Stimulated activated naive CD8-positive, alpha-beta T cell treated with anti-CD3 and anti-CD28 coated beads, Interleukin-15, Interleukin-2, amounts not matched to agents 100 U/mL and 50 U/mL, for 24 hours (primary cell): ENCODE measurements around the gene SAMD11.
"Not testable (repeated sequence)": the region's sequence is repeated elsewhere in the genome, so short reads cannot be mapped to it uniquely, and the experiment has no call there.

Experiments
- ATAC-seq: fragments of 150-1000 bp; cut with Tn5 transposase; one replicate; pipeline ENCODE4 v1.10.0; 2021
- DNase-seq: peaks from one replicate; pipeline ENCODE4 v3.0.0; 2021

SAMD11 gene

GRCh38 chr1:978069-978834, 54.5 kb downstream of the SAMD11 start:
- ATAC-seq, result no peak

GRCh38 chr1:978835-979743, 55.4 kb downstream of the SAMD11 start:
- ATAC-seq (no peak), DNase-seq (no peak)

More at GRCh38 chr1:978069-978834, 54.5 kb downstream of the SAMD11 start:
- no peak for DNase-seq

- DNase-seq, result no peak
- ATAC-seq, result no peak
Measured at GRCh38 chr1:979744-980072, 56.0 kb downstream of the SAMD11 start.

GRCh38 chr1:980137-980571, 56.4 kb downstream of the SAMD11 start:
- no peak for ATAC-seq
- no peak for DNase-seq

GRCh38 chr1:980602-981395, 57.1 kb downstream of the SAMD11 start:
- ATAC-seq (no peak), DNase-seq (no peak)

- ATAC-seq (no peak), DNase-seq (no peak)
Measured at GRCh38 chr1:981491-981954, 57.8 kb downstream of the SAMD11 start.

GRCh38 chr1:981955-982558, 58.3 kb downstream of the SAMD11 start, which contains the start of gene PERM1:
TSS of gene PERM1 (minus strand) at chr1:982093. CDS start at chr1:981029, 1,064 bp downstream.
- ATAC-seq, result no peak
- DNase-seq, result no peak

GRCh38 chr1:982765-983436, 59.2 kb downstream of the SAMD11 start:
- DNase-seq (no peak), ATAC-seq (no peak)

- DNase-seq, result peak; percentile 76
Measured at GRCh38 chr1:983798-984475, 60.2 kb downstream of the SAMD11 start.

GRCh38 chr1:984476-984814, 60.7 kb downstream of the SAMD11 start:
- ATAC-seq, result no peak
- DNase-seq, result no peak

More at GRCh38 chr1:983798-984475, 60.2 kb downstream of the SAMD11 start:
- peak; percentile 65 for ATAC-seq

GRCh38 chr1:985126-985525, 61.4 kb downstream of the SAMD11 start:
- ATAC-seq, result no peak
- DNase-seq, result no peak

GRCh38 chr1:988061-988460, 64.3 kb downstream of the SAMD11 start:
- not testable (repeated sequence) for DNase-seq, ATAC-seq

- not testable (repeated sequence) for DNase-seq, ATAC-seq
Measured at GRCh38 chr1:991275-991674, 67.6 kb downstream of the SAMD11 start.

- DNase-seq, result no peak
Measured at GRCh38 chr1:991895-992294, 68.2 kb downstream of the SAMD11 start.

GRCh38 chr1:992362-992761, 68.6 kb downstream of the SAMD11 start:
- DNase-seq, result no peak
- ATAC-seq, result peak; percentile 33

More at GRCh38 chr1:991895-992294, 68.2 kb downstream of the SAMD11 start:
- ATAC-seq, result no peak

- ATAC-seq (no peak), DNase-seq (no peak)
Measured at GRCh38 chr1:993379-993995, 69.8 kb downstream of the SAMD11 start.
